Measurements from ENCODE around the gene CFAP299.

- TF ChIP-seq, protein P1, sequence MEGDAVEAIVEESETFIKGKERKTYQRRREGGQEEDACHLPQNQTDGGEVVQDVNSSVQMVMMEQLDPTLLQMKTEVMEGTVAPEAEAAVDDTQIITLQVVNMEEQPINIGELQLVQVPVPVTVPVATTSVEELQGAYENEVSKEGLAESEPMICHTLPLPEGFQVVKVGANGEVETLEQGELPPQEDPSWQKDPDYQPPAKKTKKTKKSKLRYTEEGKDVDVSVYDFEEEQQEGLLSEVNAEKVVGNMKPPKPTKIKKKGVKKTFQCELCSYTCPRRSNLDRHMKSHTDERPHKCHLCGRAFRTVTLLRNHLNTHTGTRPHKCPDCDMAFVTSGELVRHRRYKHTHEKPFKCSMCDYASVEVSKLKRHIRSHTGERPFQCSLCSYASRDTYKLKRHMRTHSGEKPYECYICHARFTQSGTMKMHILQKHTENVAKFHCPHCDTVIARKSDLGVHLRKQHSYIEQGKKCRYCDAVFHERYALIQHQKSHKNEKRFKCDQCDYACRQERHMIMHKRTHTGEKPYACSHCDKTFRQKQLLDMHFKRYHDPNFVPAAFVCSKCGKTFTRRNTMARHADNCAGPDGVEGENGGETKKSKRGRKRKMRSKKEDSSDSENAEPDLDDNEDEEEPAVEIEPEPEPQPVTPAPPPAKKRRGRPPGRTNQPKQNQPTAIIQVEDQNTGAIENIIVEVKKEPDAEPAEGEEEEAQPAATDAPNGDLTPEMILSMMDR (IDR thresholded peaks at IDR 0.05), result no peak
- TF ChIP-seq POLR2A (IDR thresholded peaks at IDR 0.05), result no peak
These were observed 197.3 kb downstream of the CFAP299 start for GRCh38 chr4:80532674-80533333.
